Neural cell (in vitro differentiated cells): ENCODE results near the gene ZNF331. TPM values are rescaled to one million over a fixed set of nuclear protein-coding genes. Genes with fewer than 3 reads are reported as not detected.
A peak's percentile ranks its signal among the peaks of the same experiment; 100 is the strongest.

Source experiments
- H2AFZ ChIP-seq: fragments of 200-600, 300-800 bp; sonication (generic), shearing (Covaris generic); 2 replicates; pipeline ENCODE4 v1.6.0; 2014; ENCODE audit warnings: low read depth, mild to moderate bottlenecking, antibody characterized with exemption, low read length, moderate library complexity
- H3F3A ChIP-seq: fragments of 200-600 bp; shearing (Covaris generic); 2 replicates; pipeline ENCODE4 v1.6.1; 2016; ENCODE audit warnings: mild to moderate bottlenecking, moderate library complexity, mixed read lengths, antibody characterized with exemption, low read length; ENCODE audit not compliant: insufficient read depth, poor library complexity, severe bottlenecking
- H3K27ac ChIP-seq: fragments of 200-600, 300-800 bp; sonication (generic), shearing (Covaris generic); 2 replicates; pipeline ENCODE4 v1.5.1; 2014; ENCODE audit warnings: mild to moderate bottlenecking, low read length, moderate library complexity
- H3K27me3 ChIP-seq: fragments of 300-800, 200-600 bp; sonication (generic), shearing (Covaris generic); 2 replicates; pipeline ENCODE4 v1.6.0; 2014; ENCODE audit warnings: mild to moderate bottlenecking, low read depth, low read length, moderate library complexity; ENCODE audit not compliant: insufficient read depth
- H3K36me3 ChIP-seq: fragments of 300-800, 200-600 bp; sonication (generic), shearing (Covaris generic); 2 replicates; pipeline ENCODE4 v1.5.1; 2014; ENCODE audit warnings: mild to moderate bottlenecking, antibody characterized with exemption, low read length, moderate library complexity; ENCODE audit not compliant: insufficient read depth
- H3K4me2 ChIP-seq: fragments of 300-800, 200-600 bp; sonication (generic), shearing (Covaris generic); 2 replicates; pipeline ENCODE4 v1.6.0; 2014; ENCODE audit warnings: mild to moderate bottlenecking, low read length
- H3K4me3 ChIP-seq: fragments of 300-800, 200-600 bp; sonication (generic), shearing (Covaris generic); 2 replicates; pipeline ENCODE4 v1.5.1; 2014; ENCODE audit warnings: mild to moderate bottlenecking, low read length, moderate library complexity
- H3K79me2 ChIP-seq: fragments of 200-600 bp; shearing (Covaris generic); replicated peaks from 2 replicates; pipeline ENCODE4 v1.6.0; 2014; ENCODE audit warnings: mild to moderate bottlenecking, low read length, moderate library complexity; ENCODE audit not compliant: insufficient read depth
- H3K9ac ChIP-seq: fragments of 300-800, 200-600 bp; sonication (generic), shearing (Covaris generic); 2 replicates; pipeline ENCODE4 v1.6.1; 2016; ENCODE audit warnings: mild to moderate bottlenecking, low read length, mixed read lengths
- H3K9me2 ChIP-seq: fragments of 200-600 bp; shearing (Covaris generic); 2 replicates; pipeline ENCODE4 v1.6.1; 2016; ENCODE audit warnings: mild to moderate bottlenecking, low read length, mixed read lengths; ENCODE audit not compliant: insufficient read depth
- H3K9me3 ChIP-seq: fragments of 200-600, 300-800 bp; sonication (generic), shearing (Covaris generic); 2 replicates; pipeline ENCODE4 v1.6.1; 2016; ENCODE audit warnings: mild to moderate bottlenecking, mixed run types, low read length, moderate library complexity, mixed read lengths
- H4K20me1 ChIP-seq: fragments of 200-600 bp; shearing (Covaris generic); 2 replicates; pipeline ENCODE4 v1.6.1; 2016; ENCODE audit warnings: mild to moderate bottlenecking, mixed run types; ENCODE audit not compliant: insufficient read depth
- CTCF ChIP-seq: fragments of 450-650 bp; IDR thresholded peaks from 2 replicates; pipeline ENCODE4 v1.5.1; 2014; ENCODE audit warnings: antibody characterized with exemption, mild to moderate bottlenecking, moderate library complexity; ENCODE audit not compliant: poor library complexity, severe bottlenecking
- EP300 ChIP-seq: fragments of 450-650 bp; conservative IDR thresholded peaks from 2 replicates; pipeline ENCODE4 v1.6.1; 2014; ENCODE audit warnings: antibody characterized with exemption, mild to moderate bottlenecking, moderate library complexity; ENCODE audit not compliant: poor library complexity, severe bottlenecking
- EZH2 ChIP-seq: fragments of 200-600, 300-800 bp; shearing (Covaris generic), sonication (generic); IDR thresholded peaks from 2 replicates; pipeline ENCODE4 v1.6.1; 2014; ENCODE audit warnings: antibody characterized with exemption, low read length, borderline replicate concordance, mild to moderate bottlenecking; ENCODE audit not compliant: insufficient read depth, poor library complexity, severe bottlenecking
- MXI1 ChIP-seq: fragments of 450-650 bp; conservative IDR thresholded peaks from 2 replicates; pipeline ENCODE4 v1.6.1; 2014; ENCODE audit warnings: antibody characterized with exemption, mild to moderate bottlenecking; ENCODE audit not compliant: poor library complexity, severe bottlenecking
- POLR2AphosphoS5 ChIP-seq: IDR thresholded peaks from 2 replicates; pipeline ENCODE4 v1.6.1; 2012
- RAD21 ChIP-seq: fragments of 450-650 bp; conservative IDR thresholded peaks from 2 replicates; pipeline ENCODE4 v1.6.1; 2014; ENCODE audit warnings: antibody characterized with exemption, mild to moderate bottlenecking, moderate library complexity
- REST ChIP-seq: IDR thresholded peaks from 2 replicates; pipeline ENCODE4 v1.6.1; 2012; ENCODE audit warnings: borderline replicate concordance
- SMC3 ChIP-seq: fragments of 450-650 bp; conservative IDR thresholded peaks from 2 replicates; pipeline ENCODE4 v1.6.1; 2014; ENCODE audit warnings: antibody characterized with exemption, mild to moderate bottlenecking, moderate library complexity; ENCODE audit not compliant: poor library complexity
- TAF1 ChIP-seq: IDR thresholded peaks from 2 replicates; pipeline ENCODE4 v1.6.1; 2012; ENCODE audit warnings: low read depth
- polyA plus RNA-seq: library from polyadenylated mRNA; depleted of rRNA; stranded (reverse); fragments of >200 nt; gene quantifications from 2 replicates; pipeline ENCODE4 v1.2.3, GENCODE V29; 2014

ZNF331 gene
- polyA plus RNA-seq, 1 donor from 2014 or later: 10.7 TPM

GRCh38 chr19:53538378-53539109 lies 599 bp downstream of the ZNF331 start:
- Histone ChIP-seq H3F3A (no peaks in the 10 kb centered on the region), H4K20me1 (no peaks in the 10 kb centered on the region), H3K36me3 (no peaks in the 10 kb centered on the region), H3K4me2 (peak overlapping the region; percentile 55), H3K27me3 (no peaks in the 10 kb centered on the region), H2AFZ (peak overlapping the region; percentile 56), H3K9ac (peak overlapping the region; percentile 81), H3K9me2 (no peaks in the 10 kb centered on the region), H3K9me3 (no peaks in the 10 kb centered on the region), H3K27ac (peak overlapping the region; percentile 78), H3K79me2 (no peaks in the 10 kb centered on the region), H3K4me3 (peak overlapping the region; percentile 78)
- no peak for TF ChIP-seq CTCF
- no peak for TF ChIP-seq SMC3
- TF ChIP-seq TAF1: no peak
- TF ChIP-seq EP300: no peak
- TF ChIP-seq POLR2AphosphoS5: no peak
- no peak for TF ChIP-seq RAD21
- no peak for TF ChIP-seq REST
- TF ChIP-seq EZH2: no peak
- TF ChIP-seq MXI1: no peak

GRCh38 chr19:53540091-53540490 lies 2.1 kb downstream of the ZNF331 start:
- Histone ChIP-seq H3K9me2 (no peaks in the 10 kb centered on the region), H3F3A (no peaks in the 10 kb centered on the region), H4K20me1 (no peaks in the 10 kb centered on the region), H3K27me3 (no peaks in the 10 kb centered on the region), H3K4me2 (no peak overlapping the region), H2AFZ (no peak overlapping the region), H3K9me3 (no peaks in the 10 kb centered on the region), H3K36me3 (no peaks in the 10 kb centered on the region), H3K27ac (no peak overlapping the region), H3K4me3 (no peak overlapping the region), H3K79me2 (no peaks in the 10 kb centered on the region), H3K9ac (no peak overlapping the region)
- TF ChIP-seq RAD21: no peak
- no peak for TF ChIP-seq REST
- no peak for TF ChIP-seq CTCF
- TF ChIP-seq MXI1: no peak
- TF ChIP-seq EZH2: no peak
- no peak for TF ChIP-seq EP300
- no peak for TF ChIP-seq POLR2AphosphoS5
- no peak for TF ChIP-seq TAF1
- TF ChIP-seq SMC3: no peak
